ENCODE measurements around the gene PEPD. TPM values are rescaled to one million over a fixed set of nuclear protein-coding genes. Genes with fewer than 3 reads are reported as not detected.
"Not testable (repeated sequence)": the region's sequence is repeated elsewhere in the genome, so short reads cannot be mapped to it uniquely, and the experiment has no call there.

The PEPD gene
- polyA plus RNA-seq, 4 donors, result 159 to 1,330 (median 491) TPM

DNA sequence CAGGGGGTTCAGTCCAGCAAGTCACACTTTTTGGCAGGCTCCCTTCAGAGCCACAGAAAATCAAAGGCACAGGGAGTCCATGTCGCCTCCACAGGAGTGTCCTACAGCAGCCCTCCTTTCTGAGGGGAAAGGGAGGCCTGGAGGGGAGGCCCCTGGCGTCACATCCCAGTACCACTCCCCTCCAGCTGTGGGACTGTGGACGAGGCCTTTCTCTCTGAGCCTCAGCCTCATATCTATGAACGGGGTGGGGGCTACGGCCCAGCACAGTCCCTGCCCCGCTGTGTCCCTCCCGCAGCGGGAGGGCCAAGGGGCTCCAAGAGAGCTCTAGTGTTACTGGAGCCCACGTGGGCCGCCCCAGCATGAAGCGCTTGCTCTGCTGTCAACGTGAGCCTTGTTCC, 23.8 kb downstream of the PEPD start:
- Histone ChIP-seq H3K4me3 (ENCODE audit: low read depth in 1 of 3, low read length in 3 of 3) (no peak overlapping the region), H3K4me1 (ENCODE audit: control insufficient read depth in 3 of 3, insufficient read depth in 2 of 3, low read depth in 1 of 3, low read length in 2 of 3) (no peaks in the 10 kb centered on the region), H3K27ac (ENCODE audit: low read depth in 1 of 3, low read length in 2 of 3) (no peak overlapping the region), H3K36me3 (ENCODE audit: control insufficient read depth in 3 of 3, insufficient read depth in 2 of 3, low read depth in 1 of 3, low read length in 3 of 3) (peaks cover 2 to 71% (median 21%) of the 10 kb centered on the region in 3 donors), H3K27me3 (ENCODE audit: control insufficient read depth in 3 of 3, insufficient read depth in 3 of 3, low read length in 3 of 3) (no peaks in the 10 kb centered on the region), H3K9me3 (ENCODE audit: control insufficient read depth in 2 of 2, insufficient read depth in 1 of 2, low read depth in 1 of 2, low read length in 1 of 2) (no peaks in the 10 kb centered on the region)
- DNase-seq, result no peak
- WGBS, 3 donors, result 91 to 94% (median 92%) methylated on average over 12 of the region's 12 CpGs
- FAIRE-seq, result no peak

GRCh38 chr19:33497131-33497777, 24.3 kb downstream of the PEPD start:
- DNase-seq (no peak), FAIRE-seq (no peak)
- no peaks in the 10 kb centered on the region for H3K27me3 ChIP-seq (ENCODE audit: control insufficient read depth in 3 of 3, insufficient read depth in 3 of 3, low read length in 3 of 3)
- peaks cover 2 to 66% (median 20%) of the 10 kb centered on the region in 3 donors for H3K36me3 ChIP-seq (ENCODE audit: control insufficient read depth in 3 of 3, insufficient read depth in 2 of 3, low read depth in 1 of 3, low read length in 3 of 3)
- 78 to 85% (median 80%) methylated on average over 15 of the region's 15 CpGs for WGBS, 3 donors
- no peak overlapping the region for H3K27ac ChIP-seq (ENCODE audit: low read depth in 1 of 3, low read length in 2 of 3)
- H3K9me3 ChIP-seq (ENCODE audit: control insufficient read depth in 2 of 2, insufficient read depth in 1 of 2, low read depth in 1 of 2, low read length in 1 of 2), result no peaks in the 10 kb centered on the region
- no peak overlapping the region for H3K4me3 ChIP-seq (ENCODE audit: low read depth in 1 of 3, low read length in 3 of 3)
- no peaks in the 10 kb centered on the region for H3K4me1 ChIP-seq (ENCODE audit: control insufficient read depth in 3 of 3, insufficient read depth in 2 of 3, low read depth in 1 of 3, low read length in 2 of 3)

DNA sequence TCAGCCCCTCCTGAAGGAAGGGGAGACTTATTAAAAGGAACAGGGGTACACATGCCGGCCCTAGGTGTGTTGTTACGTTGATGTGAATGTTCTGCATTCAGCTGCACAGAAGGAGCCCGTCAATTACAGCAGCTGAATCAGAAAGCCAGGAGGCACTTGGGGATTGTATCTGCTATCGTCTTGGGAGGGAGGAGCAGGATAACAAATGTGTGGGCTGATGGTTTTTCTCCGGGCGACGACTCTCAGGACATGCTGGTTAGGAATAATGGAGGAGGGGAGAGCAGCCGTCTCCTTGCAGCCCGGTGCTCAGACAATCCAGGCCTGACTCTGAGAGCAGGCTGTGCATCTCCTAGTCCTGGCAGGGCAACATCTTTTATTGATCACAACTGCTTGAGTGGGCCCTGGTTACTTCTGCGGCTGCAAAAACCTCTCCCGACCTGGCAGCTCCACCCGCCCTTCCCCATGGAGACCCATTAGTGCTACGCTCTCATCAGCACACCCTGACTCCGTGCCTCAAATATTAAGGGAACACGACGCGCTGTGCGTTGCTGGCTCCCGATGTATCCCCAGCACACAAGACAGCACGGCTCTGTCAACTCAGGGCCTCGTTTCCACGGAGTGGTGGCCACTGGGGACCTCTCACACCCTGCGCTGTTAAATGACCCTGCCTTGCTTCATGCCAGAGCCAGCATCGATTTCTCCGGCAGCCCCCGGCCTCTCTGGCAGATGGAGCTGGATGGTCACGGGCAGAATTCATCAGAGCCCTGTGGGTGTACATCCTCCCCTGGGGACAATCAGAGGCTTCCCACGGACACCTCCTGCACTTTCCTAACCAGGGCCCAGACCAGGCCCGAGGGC, 25.3 kb downstream of the PEPD start:
- Histone ChIP-seq H3K27me3 (ENCODE audit: control insufficient read depth in 3 of 3, insufficient read depth in 3 of 3, low read length in 3 of 3) (no peaks in the 10 kb centered on the region), H3K4me1 (ENCODE audit: control insufficient read depth in 3 of 3, insufficient read depth in 2 of 3, low read depth in 1 of 3, low read length in 2 of 3) (no peaks in the 10 kb centered on the region), H3K27ac (ENCODE audit: low read depth in 1 of 3, low read length in 2 of 3) (no peak overlapping the region), H3K4me3 (ENCODE audit: low read depth in 1 of 3, low read length in 3 of 3) (no peak overlapping the region), H3K9me3 (ENCODE audit: control insufficient read depth in 2 of 2, insufficient read depth in 1 of 2, low read depth in 1 of 2, low read length in 1 of 2) (no peaks in the 10 kb centered on the region), H3K36me3 (ENCODE audit: control insufficient read depth in 3 of 3, insufficient read depth in 2 of 3, low read depth in 1 of 3, low read length in 3 of 3) (peaks cover 2 to 60% (median 18%) of the 10 kb centered on the region in 3 donors)
- DNase-seq, result no peak
- WGBS, 3 donors, result 86 to 97% (median 94%) methylated on average over 29 of the region's 29 CpGs
- FAIRE-seq, result no peak

- 91 to 93% (median 92%) methylated on average over 14 of the region's 14 CpGs for WGBS, 3 donors
- FAIRE-seq (no peak), DNase-seq (no peak)
- H3K27me3 ChIP-seq (ENCODE audit: control insufficient read depth in 3 of 3, insufficient read depth in 3 of 3, low read length in 3 of 3), result no peaks in the 10 kb centered on the region
- H3K27ac ChIP-seq (ENCODE audit: low read depth in 1 of 3, low read length in 2 of 3), result no peak overlapping the region
- H3K4me3 ChIP-seq (ENCODE audit: low read depth in 1 of 3, low read length in 3 of 3), result no peak overlapping the region
- H3K9me3 ChIP-seq (ENCODE audit: control insufficient read depth in 2 of 2, insufficient read depth in 1 of 2, low read depth in 1 of 2, low read length in 1 of 2), result no peaks in the 10 kb centered on the region
- H3K36me3 ChIP-seq (ENCODE audit: control insufficient read depth in 3 of 3, insufficient read depth in 2 of 3, low read depth in 1 of 3, low read length in 3 of 3), result peaks cover 2 to 45% (median 10%) of the 10 kb centered on the region in 3 donors
- H3K4me1 ChIP-seq (ENCODE audit: control insufficient read depth in 3 of 3, insufficient read depth in 2 of 3, low read depth in 1 of 3, low read length in 2 of 3), result no peaks in the 10 kb centered on the region
These were observed 28.0 kb downstream of the PEPD start for GRCh38 chr19:33493401-33494275.

- Histone ChIP-seq H3K9me3 (ENCODE audit: control insufficient read depth in 2 of 2, insufficient read depth in 1 of 2, low read depth in 1 of 2, low read length in 1 of 2) (no peaks in the 10 kb centered on the region), H3K27me3 (ENCODE audit: control insufficient read depth in 3 of 3, insufficient read depth in 3 of 3, low read length in 3 of 3) (no peaks in the 10 kb centered on the region), H3K4me3 (ENCODE audit: low read depth in 1 of 3, low read length in 3 of 3) (no peak overlapping the region), H3K4me1 (ENCODE audit: control insufficient read depth in 3 of 3, insufficient read depth in 2 of 3, low read depth in 1 of 3, low read length in 2 of 3) (no peaks in the 10 kb centered on the region), H3K36me3 (ENCODE audit: control insufficient read depth in 3 of 3, insufficient read depth in 2 of 3, low read depth in 1 of 3, low read length in 3 of 3) (peaks cover 2 to 43% (median 13%) of the 10 kb centered on the region in 3 donors), H3K27ac (ENCODE audit: low read depth in 1 of 3, low read length in 2 of 3) (no peak overlapping the region)
- DNase-seq (no peak), FAIRE-seq (no peak)
- WGBS, 3 donors, result 86 to 92% (median 88%) methylated on average over 8 of the region's 8 CpGs
These were observed 28.6 kb downstream of the PEPD start for GRCh38 chr19:33492951-33493350.

DNA sequence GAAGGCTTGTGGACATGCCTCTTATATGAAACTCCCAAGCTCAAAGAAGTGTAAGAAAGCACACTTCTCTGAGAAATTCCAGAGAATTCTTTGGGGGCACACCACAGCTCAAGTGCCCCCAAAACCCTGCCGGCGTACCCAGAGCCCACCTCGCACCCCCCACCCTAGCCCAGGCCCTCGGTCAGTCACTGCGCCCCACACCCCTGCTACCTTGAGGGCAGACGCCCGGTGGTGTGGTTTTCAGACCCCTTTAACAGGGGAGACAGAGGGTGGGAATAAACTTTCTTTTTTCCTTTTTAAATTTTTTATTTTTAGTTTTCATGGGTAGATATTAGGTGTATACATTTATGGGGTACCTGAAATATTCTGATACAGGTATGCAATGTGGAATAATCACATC, 29.5 kb downstream of the PEPD start:
- FAIRE-seq (no peak), DNase-seq (no peak)
- H3K27ac ChIP-seq (ENCODE audit: low read depth in 1 of 3, low read length in 2 of 3), result no peak overlapping the region
- no peaks in the 10 kb centered on the region for H3K9me3 ChIP-seq (ENCODE audit: control insufficient read depth in 2 of 2, insufficient read depth in 1 of 2, low read depth in 1 of 2, low read length in 1 of 2)
- peaks cover 2 to 42% (median 9%) of the 10 kb centered on the region in 3 donors for H3K36me3 ChIP-seq (ENCODE audit: control insufficient read depth in 3 of 3, insufficient read depth in 2 of 3, low read depth in 1 of 3, low read length in 3 of 3)
- H3K4me1 ChIP-seq (ENCODE audit: control insufficient read depth in 3 of 3, insufficient read depth in 2 of 3, low read depth in 1 of 3, low read length in 2 of 3), result no peaks in the 10 kb centered on the region
- no peaks in the 10 kb centered on the region for H3K27me3 ChIP-seq (ENCODE audit: control insufficient read depth in 3 of 3, insufficient read depth in 3 of 3, low read length in 3 of 3)
- WGBS, 3 donors, result 97 to 98% (median 97%) methylated on average over 7 of the region's 7 CpGs
- no peak overlapping the region for H3K4me3 ChIP-seq (ENCODE audit: low read depth in 1 of 3, low read length in 3 of 3)

GRCh38 chr19:33490596-33490995, 31.0 kb downstream of the PEPD start:
- FAIRE-seq, result not testable (repeated sequence)
- H3K36me3 ChIP-seq (ENCODE audit: control insufficient read depth in 3 of 3, insufficient read depth in 2 of 3, low read depth in 1 of 3, low read length in 3 of 3), result peaks cover 0 to 38% (median 9%) of the 10 kb centered on the region in 3 donors
- 93 to 94% (median 93%) methylated on average over 8 of the region's 8 CpGs for WGBS, 3 donors

DNA sequence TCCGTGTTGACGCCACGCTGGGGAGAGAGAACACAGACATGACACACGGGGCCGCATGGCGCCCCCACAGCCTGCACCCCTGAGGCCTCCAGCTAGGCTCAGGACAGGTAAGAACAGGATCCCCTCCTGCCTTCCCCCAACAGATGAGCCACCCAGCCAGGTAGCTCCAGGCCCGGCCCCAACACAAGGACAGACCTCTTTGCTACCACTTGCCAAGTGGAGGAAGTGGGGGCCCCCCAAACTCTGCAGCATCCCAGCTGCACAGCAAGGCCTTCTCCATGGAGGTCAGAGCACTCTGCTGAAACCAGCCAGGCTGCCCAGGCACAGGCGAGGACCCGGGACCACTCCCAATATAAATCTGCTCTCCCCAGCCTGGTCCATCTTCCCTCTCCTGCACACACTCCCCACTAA, 31.5 kb downstream of the PEPD start:
- H3K36me3 ChIP-seq (ENCODE audit: control insufficient read depth in 3 of 3, insufficient read depth in 2 of 3, low read depth in 1 of 3, low read length in 3 of 3), result peaks cover 0 to 38% (median 9%) of the 10 kb centered on the region in 3 donors
- WGBS, 3 donors, result 90 to 92% (median 91%) methylated on average over 8 to 9 of the region's 9 CpGs
- no peaks in the 10 kb centered on the region for H3K27me3 ChIP-seq (ENCODE audit: control insufficient read depth in 3 of 3, insufficient read depth in 3 of 3, low read length in 3 of 3)
- H3K4me1 ChIP-seq (ENCODE audit: control insufficient read depth in 3 of 3, insufficient read depth in 2 of 3, low read depth in 1 of 3, low read length in 2 of 3), result no peaks in the 10 kb centered on the region
- no peaks in the 10 kb centered on the region for H3K9me3 ChIP-seq (ENCODE audit: control insufficient read depth in 2 of 2, insufficient read depth in 1 of 2, low read depth in 1 of 2, low read length in 1 of 2)
- no peak overlapping the region for H3K4me3 ChIP-seq (ENCODE audit: low read depth in 1 of 3, low read length in 3 of 3)
- DNase-seq (no peak), FAIRE-seq (no peak)
- H3K27ac ChIP-seq (ENCODE audit: low read depth in 1 of 3, low read length in 2 of 3), result no peak overlapping the region

More at GRCh38 chr19:33490596-33490995, 31.0 kb downstream of the PEPD start:
- H3K4me1 ChIP-seq (ENCODE audit: control insufficient read depth in 3 of 3, insufficient read depth in 2 of 3, low read depth in 1 of 3, low read length in 2 of 3); H3K9me3 ChIP-seq (ENCODE audit: control insufficient read depth in 2 of 2, insufficient read depth in 1 of 2, low read depth in 1 of 2, low read length in 1 of 2); DNase-seq; H3K27me3 ChIP-seq (ENCODE audit: control insufficient read depth in 3 of 3, insufficient read depth in 3 of 3, low read length in 3 of 3); H3K27ac ChIP-seq (ENCODE audit: low read depth in 1 of 3, low read length in 2 of 3); H3K4me3 ChIP-seq (ENCODE audit: low read depth in 1 of 3, low read length in 3 of 3): not testable (repeated sequence)
